Measurements from ENCODE around the gene IRF6.

IRF6 gene

DNA sequence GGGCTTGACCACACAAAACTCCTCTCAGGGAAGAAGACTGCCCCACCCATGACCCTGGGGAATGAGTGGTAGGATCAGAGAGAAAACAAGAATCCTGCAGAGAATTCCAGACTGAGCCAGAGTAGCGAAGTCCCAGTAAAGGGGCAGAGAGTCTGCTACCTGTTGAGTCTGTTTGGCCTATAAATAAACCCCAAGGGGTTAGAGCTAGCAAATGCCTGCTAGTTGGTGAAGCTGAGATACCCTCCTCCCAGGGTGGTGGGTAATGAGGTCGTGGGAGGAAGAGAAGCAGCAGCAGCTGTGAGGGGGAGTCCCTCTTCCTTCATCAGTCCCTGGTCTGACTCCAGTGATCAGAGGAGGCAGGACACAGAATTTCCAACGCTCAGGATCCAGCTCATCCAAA lies 47.5 kb downstream of the IRF6 start:
- DNase-seq = no peak

DNA sequence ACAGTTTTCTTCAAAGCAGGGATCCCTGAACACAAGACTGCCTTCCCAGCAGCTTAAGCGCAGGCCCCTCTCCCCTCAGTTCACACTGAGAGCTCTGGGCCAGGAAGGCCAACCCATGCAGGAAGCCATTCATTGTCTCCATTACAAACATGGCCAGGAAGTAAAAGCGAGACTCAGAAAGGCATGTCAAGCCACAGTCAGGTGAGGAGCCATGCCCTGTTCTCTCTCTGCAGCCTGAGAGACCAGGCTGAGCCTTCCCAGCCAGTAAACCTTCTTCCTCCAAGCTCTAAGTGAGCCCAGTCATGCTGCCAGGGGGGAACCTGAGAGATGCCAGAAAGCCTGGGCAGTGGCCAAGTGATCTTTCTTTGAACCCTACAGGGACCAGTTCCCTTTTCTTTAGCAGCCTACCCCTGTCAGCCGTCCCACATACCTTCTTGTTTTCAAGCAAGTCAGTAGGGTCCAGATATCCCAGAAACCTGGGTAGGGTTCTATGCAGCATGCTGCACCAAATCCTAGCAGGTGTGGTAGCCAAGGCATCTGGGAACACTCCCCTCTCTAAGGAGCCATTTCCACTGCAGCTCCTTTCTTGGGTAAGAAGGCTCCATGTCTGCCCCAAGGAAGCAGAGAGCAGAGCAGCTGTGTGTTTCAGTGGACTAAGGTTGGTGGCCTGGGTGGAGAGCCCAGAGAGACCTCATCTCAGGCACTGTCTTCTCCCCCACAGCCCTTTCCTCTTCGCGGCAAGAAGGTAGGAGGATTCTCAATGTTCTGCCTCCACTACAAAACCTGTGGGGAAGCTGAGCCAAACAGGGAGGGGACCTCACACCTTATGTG lies 49.1 kb downstream of the IRF6 start:
- no peak for DNase-seq

DNA sequence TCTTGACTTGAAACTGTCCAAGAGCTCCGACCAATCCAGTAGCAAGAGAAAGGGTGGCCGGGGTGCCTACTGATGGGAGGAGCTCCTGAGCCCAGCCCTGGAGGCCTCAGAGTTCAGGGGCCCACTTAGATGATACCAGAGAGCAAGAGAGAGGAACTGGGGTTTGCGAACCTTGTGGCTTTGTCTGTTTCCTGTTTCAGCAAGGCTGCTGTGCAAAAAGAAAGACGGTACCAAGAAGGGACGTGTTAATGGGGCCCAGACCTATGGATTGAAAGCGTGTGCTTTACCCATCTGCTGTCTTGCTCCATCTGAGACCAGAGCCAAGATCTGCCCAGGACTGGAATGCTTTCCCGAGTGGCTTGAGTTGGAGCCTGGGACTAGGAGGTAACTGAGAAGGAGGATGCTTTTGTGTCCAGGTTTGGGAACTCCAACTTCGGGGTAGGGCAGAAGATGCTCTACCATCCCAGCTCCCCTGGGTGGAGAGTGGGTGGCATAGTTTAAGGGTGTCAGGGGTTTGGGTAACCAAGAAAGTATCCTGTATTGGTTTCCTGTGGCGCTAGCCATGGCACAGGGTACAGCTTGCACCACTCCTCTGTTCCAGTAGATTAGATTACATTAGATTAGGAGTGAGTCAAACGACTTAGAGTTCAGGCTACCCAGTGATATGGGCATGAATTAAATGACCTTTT lies 49.9 kb downstream of the IRF6 start, which contains the start of gene TRAF3IP3:
Gene TRAF3IP3, plus strand, starts transcription at position 128 of the 689 bp plus-strand sequence. CDS start 3,987 bp downstream, outside the sequence.
- DNase-seq = no peak

DNA sequence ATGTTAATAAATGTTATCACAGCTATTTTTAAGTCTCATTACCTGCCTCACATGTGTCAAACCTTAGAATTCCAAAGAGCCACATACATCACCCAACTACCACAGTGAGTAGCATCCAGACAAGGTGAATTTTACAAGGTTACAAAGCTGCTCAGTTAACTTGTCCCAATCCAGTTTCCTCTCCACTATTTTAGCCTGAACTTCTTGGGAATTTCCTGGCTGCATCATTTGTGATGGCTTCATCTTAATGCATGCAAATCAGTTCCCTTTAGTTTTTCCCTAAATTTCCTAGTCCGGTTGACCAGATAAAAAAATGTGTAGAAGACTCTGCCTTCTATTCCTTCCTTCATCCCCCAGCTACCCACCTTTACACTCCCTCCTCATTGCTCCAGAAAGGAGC lies 50.7 kb downstream of the IRF6 start:
- DNase-seq = no peak

DNA sequence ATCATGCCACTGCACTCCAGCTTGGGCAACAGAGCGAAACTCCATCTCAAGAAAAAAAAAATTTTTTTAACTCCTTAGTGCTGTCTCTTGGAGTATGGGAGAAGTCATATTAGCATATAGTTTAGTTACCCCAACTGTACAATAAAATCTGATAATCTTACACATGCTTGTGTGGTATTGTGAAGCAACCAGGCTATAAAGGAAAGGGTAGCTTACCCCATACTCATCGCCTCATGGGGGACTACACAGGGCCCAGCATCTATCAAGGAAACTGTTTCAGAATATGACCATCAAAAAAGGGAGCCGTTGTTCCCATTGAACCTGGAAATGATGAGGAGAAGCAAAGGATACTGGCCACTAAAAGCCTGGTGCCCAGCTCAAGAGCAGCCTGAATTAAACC lies 53.1 kb downstream of the IRF6 start:
- DNase-seq = no peak

DNA sequence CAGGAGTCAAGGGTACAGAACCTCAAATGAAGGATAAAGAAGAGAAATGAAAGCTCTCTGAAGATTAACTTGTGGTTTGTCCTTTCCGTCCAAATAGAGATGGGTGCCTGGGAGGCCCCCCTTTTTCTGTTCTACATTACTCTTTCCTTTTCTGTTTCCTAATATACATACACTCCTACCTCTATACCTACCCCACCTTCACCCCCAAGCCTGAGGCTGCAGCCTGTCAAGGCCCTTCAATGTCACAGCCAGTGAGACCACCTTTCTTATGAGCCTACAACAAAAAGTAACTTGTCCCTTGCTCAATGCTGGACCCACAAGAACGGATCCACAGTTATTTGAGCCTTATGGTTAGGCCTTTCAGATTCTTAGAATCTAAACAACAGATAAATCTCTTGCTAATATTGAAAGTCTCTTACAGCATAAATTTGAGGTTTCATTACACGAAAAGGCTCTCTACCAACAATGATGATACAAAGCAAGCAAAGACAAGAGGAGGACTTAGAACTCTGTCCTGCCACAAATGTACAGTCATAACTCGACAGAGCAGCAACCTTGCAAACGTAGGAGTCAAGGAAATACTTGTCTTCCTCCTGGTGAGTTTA lies 54.2 kb downstream of the IRF6 start:
- no peak for DNase-seq

DNA sequence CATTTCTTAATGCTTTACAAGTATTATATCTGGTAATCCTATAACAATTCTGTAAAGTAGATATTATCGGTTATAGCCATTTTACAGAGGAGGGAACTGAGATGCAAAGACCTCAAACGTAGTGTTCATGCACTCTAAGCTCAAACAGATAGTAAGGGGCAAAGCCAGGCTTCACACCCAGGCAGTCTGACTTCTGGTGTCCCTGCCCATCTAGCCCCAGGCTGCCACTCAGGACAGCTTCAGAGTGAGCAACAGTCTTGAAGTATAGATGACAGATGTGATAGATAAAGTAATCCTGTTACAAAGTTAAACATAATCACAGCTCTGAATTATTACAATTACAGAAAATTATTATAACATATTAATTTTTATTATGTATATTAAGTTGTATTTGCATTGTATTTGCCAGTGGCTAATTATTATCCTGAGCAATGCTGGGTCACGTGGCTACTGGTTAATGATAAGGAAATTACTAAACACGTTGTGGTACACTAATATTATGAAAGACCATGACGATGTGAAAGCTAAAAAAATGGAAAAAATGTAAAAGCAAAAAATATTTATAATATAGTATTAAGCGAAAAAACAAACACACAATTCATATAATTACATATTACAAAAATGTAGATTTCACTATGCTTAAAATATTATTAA lies 56.1 kb downstream of the IRF6 start:
- peak; percentile 48 to 67 for DNase-seq

DNA sequence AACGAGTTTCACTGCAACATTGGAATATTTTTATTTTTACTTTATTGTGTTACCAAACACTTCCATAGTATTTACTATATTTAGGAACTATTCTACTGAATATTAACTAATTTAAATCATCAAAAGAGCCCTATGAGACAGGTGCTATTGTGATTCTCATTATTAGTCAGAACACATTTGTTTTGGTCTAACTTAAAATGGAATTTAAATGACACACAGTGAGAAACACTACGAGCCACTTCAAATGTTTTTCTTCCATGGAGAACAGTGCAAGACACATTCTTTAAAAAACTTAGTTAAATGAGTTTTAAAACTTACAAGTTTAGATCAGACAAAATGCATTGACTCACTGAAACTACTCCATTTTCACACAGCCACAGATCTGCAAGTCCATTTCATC lies 56.7 kb downstream of the IRF6 start:
- no peak for DNase-seq

DNA sequence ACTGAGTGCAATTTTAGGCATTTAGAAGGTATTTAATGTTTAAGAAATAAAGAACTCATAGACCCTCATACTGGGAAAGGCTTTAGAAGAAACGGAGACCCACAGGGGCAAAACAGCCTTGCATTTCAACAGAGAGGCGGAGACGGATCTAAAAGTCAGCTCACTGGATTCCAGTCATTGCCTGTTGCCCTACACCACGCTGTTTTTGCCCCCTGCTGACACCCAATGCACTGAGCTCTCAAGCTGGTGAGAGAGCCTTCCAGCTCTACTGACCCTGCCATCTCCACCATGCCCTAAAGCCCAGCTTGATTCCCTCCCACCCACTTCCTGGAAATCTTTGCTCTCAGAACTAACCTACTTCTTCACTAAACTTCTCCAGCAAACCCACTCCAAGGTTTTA lies 57.3 kb downstream of the IRF6 start:
- no peak for DNase-seq

DNA sequence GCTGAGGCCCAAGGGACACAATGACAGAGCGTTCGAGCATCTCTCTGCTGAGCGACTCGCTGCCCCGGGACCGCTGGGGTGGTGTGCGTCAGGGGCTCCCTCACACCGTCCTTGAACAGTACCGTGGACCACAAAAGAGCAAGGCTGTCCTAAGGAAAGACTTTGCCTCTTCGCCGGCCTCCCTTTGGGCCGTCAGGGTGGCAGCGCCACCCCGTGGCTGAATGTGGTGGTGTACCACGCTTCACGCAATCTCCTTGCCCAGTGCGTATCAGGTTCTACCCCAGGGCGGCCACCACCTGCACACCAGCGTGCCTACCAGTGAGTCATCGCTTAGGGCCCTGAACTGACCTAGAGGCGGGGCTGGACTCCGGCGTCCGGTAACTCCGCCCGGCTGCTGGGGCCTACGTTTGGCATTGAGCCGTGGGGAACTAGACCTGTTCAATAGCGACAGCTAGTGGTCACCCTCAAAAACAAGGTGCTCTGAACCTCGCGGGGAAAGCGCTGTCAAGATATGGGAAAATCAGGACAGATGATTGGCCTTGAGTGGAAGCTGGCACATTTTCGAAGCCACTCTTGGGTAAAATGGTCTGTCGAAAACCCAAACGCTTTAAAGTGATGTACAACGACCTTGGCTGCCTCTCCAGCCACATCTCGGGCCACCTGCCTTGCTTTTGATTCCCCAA lies 58.2 kb downstream of the IRF6 start:
- no peak for DNase-seq

DNA sequence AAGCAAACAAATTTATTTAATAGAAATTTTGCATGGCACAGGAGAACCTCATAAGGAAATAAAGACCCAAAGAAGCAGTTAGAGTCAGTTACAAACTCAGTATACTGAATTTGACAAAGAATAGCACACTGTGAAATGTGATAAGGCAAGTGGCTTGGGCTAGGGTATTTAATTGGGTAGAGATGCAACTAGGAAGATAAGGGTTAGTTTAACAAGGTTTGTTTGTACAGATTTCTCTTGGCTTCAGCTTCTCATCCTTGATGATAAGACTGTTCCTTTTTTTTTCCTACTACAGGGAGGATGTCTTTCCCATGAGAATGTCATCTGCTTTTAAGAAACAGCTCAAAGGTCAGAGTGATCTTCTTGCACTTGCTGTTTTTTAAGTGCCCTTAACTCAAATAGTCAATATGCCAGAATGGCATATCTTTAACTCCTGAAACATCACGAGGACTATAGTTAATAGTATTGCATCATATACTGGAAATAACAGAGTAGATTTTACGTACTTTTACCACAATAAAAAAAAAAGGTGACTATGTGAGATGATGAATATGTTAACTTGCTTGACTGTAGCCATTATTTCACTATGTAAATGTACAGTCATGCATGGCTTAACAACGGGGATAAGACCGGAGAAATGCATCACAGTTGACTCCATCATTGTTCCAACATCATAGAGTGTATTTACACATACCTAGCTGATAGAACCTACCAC lies 59.3 kb downstream of the IRF6 start:
- no peak for DNase-seq

DNA sequence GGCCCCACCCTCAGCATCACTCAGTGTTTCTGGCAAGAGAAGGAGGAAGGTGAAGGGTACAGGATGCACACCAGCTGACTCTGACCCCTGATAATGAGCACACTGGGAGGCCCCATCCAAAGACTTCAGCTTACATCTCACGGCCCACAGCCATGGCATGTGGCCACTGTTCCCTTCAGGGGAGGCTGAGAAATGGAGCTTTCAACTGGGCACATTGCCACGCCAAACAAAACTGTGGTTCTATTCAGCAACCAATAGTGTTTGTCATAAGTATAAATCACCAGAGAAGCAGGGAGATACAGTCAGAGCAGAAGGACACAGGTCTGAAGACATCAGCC lies 62.8 kb downstream of the IRF6 start:
- DNase-seq = no peak

DNA sequence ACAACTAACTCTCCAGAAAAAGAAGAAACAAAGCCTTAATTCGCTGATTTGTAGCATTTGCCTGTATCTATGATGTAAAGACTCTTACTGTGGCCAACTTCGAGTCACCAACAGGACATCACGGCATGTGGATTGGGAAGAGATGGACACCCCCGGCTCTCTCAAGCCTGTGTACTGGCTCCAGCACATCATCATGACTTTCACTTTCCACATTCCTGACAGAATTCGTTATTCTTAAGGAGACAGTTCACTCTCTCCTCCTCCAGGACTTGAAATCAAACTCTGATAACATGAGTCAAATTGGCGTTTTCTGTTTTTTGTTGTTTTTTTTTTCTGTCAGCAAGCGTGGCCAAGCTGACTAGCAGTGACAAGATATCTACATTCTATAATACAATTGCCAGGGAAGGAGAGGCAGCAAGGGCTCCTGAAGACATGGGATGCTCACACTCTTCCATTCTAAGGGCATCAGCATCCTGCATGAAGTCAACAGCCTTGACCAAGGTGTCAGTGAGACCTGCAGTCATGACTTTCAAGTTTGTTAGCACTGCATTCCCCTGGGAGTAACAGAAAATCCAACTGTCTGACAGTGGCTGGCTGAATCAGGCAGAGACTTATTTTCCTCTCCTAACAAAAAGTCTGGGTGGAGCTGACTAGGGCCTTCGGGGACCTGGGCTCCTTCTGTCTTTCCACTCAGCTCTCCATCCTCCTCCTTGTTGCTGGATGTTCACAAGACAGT lies 63.4 kb downstream of the IRF6 start:
- no peak for DNase-seq

DNA sequence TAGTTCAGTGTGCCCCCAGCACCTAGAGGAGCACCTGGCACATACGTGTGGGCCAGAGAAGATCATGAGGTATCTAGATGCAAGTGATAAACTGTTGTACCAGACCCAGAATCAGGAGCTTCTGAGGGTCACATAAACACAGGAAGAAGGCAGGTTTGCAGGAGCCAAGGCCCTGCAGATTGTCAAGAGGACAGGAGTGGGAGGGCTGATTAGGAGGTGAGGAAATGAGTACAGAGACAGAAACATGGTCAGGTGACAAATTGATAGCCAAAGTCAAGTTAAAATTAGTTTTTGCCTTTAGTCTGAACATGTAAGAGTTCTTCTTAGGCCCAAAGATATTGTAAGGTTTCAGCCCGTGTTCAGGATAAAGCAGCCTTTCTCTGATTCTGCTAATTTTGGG lies 64.1 kb downstream of the IRF6 start:
- no peak for DNase-seq

DNA sequence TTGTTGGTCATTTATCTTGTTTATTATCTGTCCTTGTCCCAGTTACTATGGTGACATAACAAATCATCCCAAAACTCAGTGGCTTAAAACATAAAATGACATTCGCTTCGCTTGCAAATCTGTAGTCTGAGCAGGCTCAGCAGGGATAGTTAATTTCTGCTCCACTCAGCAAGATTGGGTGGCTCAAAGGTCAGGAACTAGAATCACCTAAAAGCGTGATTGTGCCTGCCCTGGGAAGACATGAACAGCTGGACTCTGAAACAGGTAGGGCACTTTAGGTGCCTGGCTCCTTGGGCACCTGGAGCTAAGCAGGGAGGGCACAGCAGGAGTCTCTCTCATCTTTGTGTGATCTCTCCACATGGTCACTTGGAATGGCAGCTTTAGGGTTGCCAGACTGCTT lies 64.7 kb downstream of the IRF6 start:
- no peak for DNase-seq

DNA sequence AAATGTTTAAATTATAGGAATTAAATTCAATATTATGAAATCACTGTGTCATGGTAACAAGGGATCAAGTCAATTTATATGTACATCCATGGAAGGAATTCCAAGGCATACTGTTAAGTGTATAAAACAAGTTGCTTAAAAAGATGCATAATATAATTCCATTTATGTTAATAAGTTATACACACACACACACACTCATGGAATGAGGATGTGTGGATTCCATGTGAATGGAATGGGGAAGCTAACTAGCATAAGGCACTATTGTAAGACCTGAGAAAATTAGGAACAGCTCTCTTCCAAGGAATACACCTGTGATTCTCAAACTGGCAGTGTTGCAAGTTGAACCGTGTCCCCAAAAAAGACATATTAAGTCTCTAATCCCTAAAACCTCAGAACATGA lies 67.7 kb downstream of the IRF6 start:
- no peak for DNase-seq

DNA sequence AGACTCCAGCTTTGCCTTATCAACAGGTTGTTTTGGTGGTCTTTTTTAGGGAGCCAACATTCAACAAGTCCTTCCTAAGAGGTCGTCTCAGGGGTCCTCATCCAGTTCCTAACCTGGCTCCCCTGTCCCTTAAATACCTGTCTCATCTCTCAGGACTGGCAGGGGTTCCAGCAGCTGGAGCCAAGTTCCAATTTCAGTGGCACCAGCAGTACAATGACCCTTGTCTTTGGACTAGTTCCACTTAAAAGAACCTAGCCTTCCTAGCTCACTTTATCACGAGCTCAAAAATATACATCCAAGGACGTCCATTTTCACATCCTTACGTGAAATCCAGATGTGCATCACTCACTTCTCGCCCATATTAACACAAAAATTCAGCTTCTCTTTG lies 68.8 kb downstream of the IRF6 start:
- DNase-seq = no peak

DNA sequence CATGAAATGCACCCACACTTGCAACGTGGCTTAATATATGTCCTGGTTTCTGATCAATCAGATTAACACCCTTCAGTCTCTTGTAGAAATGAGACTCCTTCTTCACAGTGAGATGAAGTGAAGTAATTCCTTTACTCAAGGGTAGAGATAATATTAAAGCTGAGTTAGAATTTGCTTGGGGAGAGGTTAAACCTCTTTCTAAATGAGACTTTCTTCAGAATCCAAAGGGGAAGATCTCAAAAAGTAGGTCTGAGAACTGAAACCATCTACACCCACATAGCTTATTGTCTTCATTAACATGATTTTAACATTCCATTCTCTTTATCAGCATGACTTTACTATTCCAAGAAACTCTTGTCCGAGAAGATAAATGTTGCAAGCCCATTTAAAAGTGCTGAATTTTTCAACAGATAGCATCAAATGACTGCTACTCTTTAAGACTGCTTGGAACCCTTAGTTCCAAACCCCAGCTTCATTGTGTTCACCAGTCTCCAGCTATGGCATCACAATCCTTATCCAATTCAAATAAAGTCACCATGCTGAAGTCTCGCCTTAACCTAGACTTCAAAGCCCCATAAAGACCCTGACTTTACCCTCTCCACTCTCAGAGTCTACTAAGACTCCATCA lies 69.3 kb downstream of the IRF6 start:
- no peak for DNase-seq
